ENCODE measurements around the gene C19orf44. TPM values are rescaled to one million over a fixed set of nuclear protein-coding genes. Genes with fewer than 3 reads are reported as not detected.
"Not testable (repeated sequence)": the region's sequence is repeated elsewhere in the genome, so short reads cannot be mapped to it uniquely, and the experiment has no call there.

Gene C19orf44
- total and polyA plus RNA-seq, 12 donors, result 1.6 to 4.1 (median 3.1) TPM

DNA sequence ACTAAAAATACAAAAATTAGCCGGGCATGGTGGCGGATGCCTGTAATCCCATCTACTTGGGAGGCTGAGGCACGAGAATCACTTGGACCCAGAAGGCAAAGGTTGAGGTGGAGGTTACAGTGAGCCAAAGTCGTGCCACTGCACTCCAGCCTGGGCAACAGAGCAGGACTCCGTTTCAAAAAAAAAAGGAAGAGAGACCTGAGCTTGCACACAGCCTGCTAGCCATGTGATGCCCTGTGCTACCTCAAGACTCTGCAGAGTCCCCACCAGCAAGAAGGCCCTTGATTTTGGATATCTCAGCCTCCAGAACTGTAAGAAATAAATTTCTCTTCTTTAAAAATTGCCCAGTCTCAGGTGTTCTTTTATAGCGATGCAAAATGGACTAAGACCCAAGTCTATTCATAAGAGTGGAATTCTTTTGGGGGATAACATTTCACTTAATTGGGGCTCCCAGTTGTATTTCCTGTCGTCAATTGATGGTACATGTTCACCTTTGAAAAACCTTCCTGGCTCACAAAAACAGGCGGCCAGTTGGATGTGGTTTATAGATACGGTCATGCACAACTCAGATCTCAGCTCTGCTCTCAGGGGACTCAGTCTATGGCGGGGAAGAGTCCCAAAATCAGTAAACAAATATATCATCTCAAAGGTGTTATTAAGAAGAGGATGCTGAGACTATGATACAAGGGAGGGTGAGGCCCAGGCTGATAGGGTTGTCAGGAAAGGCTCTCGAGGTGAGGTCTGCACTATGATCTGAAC lies 48.5 kb downstream of the C19orf44 start:
- Histone ChIP-seq H3K27me3 (no peaks in the 10 kb centered on the region), H3K36me3 (peaks cover 0 to 20% (median 0%) of the 10 kb centered on the region in 9 donors), H3K4me1 (peaks cover 16 to 38% (median 35%) of the 10 kb centered on the region in 9 donors), H3K4me3 (no peak overlapping the region), H3K27ac (no peak overlapping the region), H3K9me3 (no peaks in the 10 kb centered on the region)
- WGBS, 2 donors, result 91 to 93% methylated on average over 11 of the region's 11 CpGs
- TF ChIP-seq, protein P1, sequence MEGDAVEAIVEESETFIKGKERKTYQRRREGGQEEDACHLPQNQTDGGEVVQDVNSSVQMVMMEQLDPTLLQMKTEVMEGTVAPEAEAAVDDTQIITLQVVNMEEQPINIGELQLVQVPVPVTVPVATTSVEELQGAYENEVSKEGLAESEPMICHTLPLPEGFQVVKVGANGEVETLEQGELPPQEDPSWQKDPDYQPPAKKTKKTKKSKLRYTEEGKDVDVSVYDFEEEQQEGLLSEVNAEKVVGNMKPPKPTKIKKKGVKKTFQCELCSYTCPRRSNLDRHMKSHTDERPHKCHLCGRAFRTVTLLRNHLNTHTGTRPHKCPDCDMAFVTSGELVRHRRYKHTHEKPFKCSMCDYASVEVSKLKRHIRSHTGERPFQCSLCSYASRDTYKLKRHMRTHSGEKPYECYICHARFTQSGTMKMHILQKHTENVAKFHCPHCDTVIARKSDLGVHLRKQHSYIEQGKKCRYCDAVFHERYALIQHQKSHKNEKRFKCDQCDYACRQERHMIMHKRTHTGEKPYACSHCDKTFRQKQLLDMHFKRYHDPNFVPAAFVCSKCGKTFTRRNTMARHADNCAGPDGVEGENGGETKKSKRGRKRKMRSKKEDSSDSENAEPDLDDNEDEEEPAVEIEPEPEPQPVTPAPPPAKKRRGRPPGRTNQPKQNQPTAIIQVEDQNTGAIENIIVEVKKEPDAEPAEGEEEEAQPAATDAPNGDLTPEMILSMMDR (IDR thresholded peaks at IDR 0.05), result no peak
- DNase-seq (no peak), ATAC-seq (no peak)
- intact Hi-C loops (cut with DNase I), result loop anchor here in 1 of 10 donors (5.0 kb wide), 1 partner anchor 47 kb away; the partner anchor contains the start of genes C19orf44 and CALR3

DNA sequence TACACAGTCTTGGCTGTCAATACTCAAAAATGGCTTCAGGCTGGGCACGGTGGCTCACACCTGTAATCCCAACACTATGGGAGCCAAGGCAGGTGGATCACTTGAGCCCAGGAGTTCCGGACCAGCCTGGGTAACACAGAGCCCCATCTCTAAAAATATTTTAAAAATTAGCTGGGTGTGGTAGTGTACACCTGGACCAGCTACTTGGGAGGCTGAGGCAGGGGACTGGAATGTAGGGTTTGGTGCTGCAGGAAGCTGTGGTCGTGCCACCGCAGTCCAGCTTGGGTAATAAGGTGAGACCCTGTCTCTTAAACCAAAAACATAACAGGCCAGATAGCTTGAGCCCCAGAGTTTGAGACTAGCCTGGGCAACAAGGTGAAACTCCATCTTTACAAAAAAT lies 52.8 kb downstream of the C19orf44 start:
- DNase-seq (no peak), ATAC-seq (no peak)
- no peak overlapping the region for H3K4me3 ChIP-seq
- H3K4me1 ChIP-seq, result peaks cover 0 to 7% (median 2%) of the 10 kb centered on the region in 9 donors
- 92 to 96% methylated on average over 4 of the region's 4 CpGs for WGBS, 2 donors
- H3K36me3 ChIP-seq, result peaks cover 0 to 51% (median 14%) of the 10 kb centered on the region in 9 donors
- TF ChIP-seq, protein P1 (IDR thresholded peaks at IDR 0.05), result no peak
- no peaks in the 10 kb centered on the region for H3K27me3 ChIP-seq
- H3K27ac ChIP-seq, result no peak overlapping the region
- intact Hi-C loops (cut with DNase I), result no loop called here
- H3K9me3 ChIP-seq, result no peaks in the 10 kb centered on the region

DNA sequence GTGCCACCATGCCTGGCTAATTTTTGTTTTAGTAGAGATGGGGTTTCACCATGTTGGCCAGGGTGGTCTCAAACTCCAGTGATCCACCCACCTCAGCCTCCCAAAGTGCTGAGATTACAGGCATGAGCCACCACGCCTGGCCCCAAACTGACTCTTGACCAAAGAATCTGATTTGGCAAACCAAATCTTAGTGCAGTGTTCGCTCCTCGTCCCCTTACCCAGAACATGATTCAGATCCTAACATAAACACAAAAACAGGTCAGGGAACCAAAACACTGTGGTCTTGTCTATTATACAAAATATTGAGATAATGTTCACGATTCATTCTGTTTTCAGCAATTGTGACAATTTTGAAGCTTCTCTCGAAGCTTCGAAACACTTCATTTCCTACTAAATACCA lies 55.7 kb downstream of the C19orf44 start:
- H3K4me1 ChIP-seq; DNase-seq; H3K9me3 ChIP-seq; H3K27me3 ChIP-seq; ATAC-seq; H3K27ac ChIP-seq; H3K4me3 ChIP-seq; intact Hi-C loops (cut with DNase I): not testable (repeated sequence)
- H3K36me3 ChIP-seq, result peaks cover 0 to 71% (median 18%) of the 10 kb centered on the region in 9 donors
- WGBS, 2 donors, result 93 to 97% methylated on average over 6 of the region's 6 CpGs

DNA sequence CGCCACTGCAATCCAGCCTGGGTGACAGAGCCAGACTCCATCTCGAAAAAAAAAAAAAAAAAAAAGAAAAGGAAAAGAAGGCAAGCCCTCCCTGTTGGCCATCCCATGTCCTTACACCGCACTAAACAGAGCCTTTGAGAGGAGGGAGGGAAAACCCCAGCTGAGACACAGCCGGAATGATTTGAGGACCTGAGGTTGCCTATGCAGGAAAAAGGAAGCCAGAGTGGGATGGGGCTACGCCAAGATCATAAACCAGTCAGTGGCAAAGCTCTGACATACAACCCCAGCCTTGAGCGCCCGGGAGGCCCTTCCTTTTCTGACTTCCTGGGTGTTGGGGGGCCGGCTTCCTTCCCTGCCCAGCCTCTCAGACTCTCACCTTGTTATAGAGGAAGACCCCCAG lies 58.6 kb downstream of the C19orf44 start:
- Histone ChIP-seq H3K27ac (no peak overlapping the region), H3K36me3 (peaks cover 0 to 96% (median 18%) of the 10 kb centered on the region in 9 donors), H3K4me1 (no peaks in the 10 kb centered on the region), H3K4me3 (no peak overlapping the region), H3K27me3 (no peaks in the 10 kb centered on the region), H3K9me3 (no peaks in the 10 kb centered on the region)
- DNase-seq, result no peak
- ATAC-seq, result no peak
- TF ChIP-seq, protein P1 (IDR thresholded peaks at IDR 0.05), result no peak
- intact Hi-C loops (cut with DNase I), result no loop called here
- WGBS, 2 donors, result 84 to 87% methylated on average over 8 of the region's 8 CpGs

DNA sequence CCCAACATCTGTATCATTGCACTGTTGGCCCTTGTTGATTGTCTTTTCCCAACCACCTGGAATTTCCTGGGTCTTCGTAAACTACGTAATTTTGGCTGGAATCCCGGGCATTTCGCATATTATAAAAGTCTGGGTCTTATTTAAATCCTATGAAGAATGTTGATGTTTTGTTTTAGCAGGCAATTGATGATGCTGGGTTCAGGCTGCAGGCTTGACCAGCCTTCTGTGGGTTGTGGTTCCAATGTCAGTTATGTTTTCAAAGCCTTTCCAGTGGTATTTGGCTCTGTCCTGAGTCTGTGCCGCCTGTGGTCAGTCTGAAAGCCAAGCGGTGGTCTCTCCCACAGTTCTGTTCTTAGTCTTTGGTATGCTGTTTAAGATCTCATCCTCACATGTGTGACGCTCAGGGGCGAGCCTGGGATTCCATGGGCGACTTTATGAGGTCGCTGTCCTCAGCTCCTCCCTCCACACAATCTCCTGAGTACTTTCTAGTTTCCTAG lies 63.6 kb downstream of the C19orf44 start:
- WGBS, 2 donors, result 84 to 89% methylated on average over 10 of the region's 10 CpGs
- no peaks in the 10 kb centered on the region for H3K27me3 ChIP-seq
- intact Hi-C loops (cut with DNase I), result no loop called here
- H3K4me3 ChIP-seq, result no peak overlapping the region
- no peaks in the 10 kb centered on the region for H3K4me1 ChIP-seq
- no peak for ATAC-seq
- H3K27ac ChIP-seq, result no peak overlapping the region
- TF ChIP-seq, protein P1 (IDR thresholded peaks at IDR 0.05), result no peak
- no peaks in the 10 kb centered on the region for H3K9me3 ChIP-seq
- DNase-seq, result no peak
- H3K36me3 ChIP-seq, result peaks cover 0 to 97% (median 16%) of the 10 kb centered on the region in 9 donors

All from heart right ventricle (tissue), 16 donors.